Measurements from ENCODE around the gene LMOD1.

Gene LMOD1

GRCh38 chr1:201985355-201985754 is 39.0 kb upstream of the LMOD1 start:
- peaks cover 11% of the 10 kb centered on the region for H3K4me1 ChIP-seq (ENCODE audit: low read length)
- H3K27ac ChIP-seq (ENCODE audit: low read length) = no peak overlapping the region
- no peaks in the 10 kb centered on the region for H4K20me1 ChIP-seq (ENCODE audit: insufficient read depth, low read length)
- H2AFZ ChIP-seq (ENCODE audit: low read depth, low read length) = no peak overlapping the region
- H3K4me3 ChIP-seq (ENCODE audit: low read length) = no peak overlapping the region
- H3K9me3 ChIP-seq (ENCODE audit: insufficient read depth, low read length) = no peaks in the 10 kb centered on the region
- peaks cover 27% of the 10 kb centered on the region for H3K79me2 ChIP-seq (ENCODE audit: low read length)
- H3K9ac ChIP-seq (ENCODE audit: low read length) = no peak overlapping the region
- H3K36me3 ChIP-seq (replicated peaks; ENCODE audit: low read depth, low read length) = peaks cover 14% of the 10 kb centered on the region
- H3K4me2 ChIP-seq (ENCODE audit: low read length) = no peak overlapping the region
- TF ChIP-seq CTCF (IDR thresholded peaks at IDR 0.05; ENCODE audit: low read depth, low read length) (no peak), EZH2phosphoT487 (IDR thresholded peaks at IDR 0.05; ENCODE audit: low read depth) (no peak)
- no peaks in the 10 kb centered on the region; the same call in 1 of the 2 replicates for H3K27me3 ChIP-seq (ENCODE audit: low read depth, low read length)

GRCh38 chr1:201984446-201984845 is 38.1 kb upstream of the LMOD1 start:
- no peak overlapping the region for H3K4me3 ChIP-seq (ENCODE audit: low read length)
- H3K36me3 ChIP-seq (replicated peaks; ENCODE audit: low read depth, low read length) = peaks cover 8% of the 10 kb centered on the region
- TF ChIP-seq EZH2phosphoT487 (IDR thresholded peaks at IDR 0.05; ENCODE audit: low read depth) = no peak
- no peak for TF ChIP-seq CTCF (IDR thresholded peaks at IDR 0.05; ENCODE audit: low read depth, low read length)
- H3K27ac ChIP-seq (ENCODE audit: low read length) = no peak overlapping the region
- no peak overlapping the region for H3K4me2 ChIP-seq (ENCODE audit: low read length)
- no peak overlapping the region for H2AFZ ChIP-seq (ENCODE audit: low read depth, low read length)
- no peaks in the 10 kb centered on the region; the same call in 1 of the 2 replicates for H3K27me3 ChIP-seq (ENCODE audit: low read depth, low read length)
- H3K4me1 ChIP-seq (ENCODE audit: low read length) = peaks cover 11% of the 10 kb centered on the region
- H3K79me2 ChIP-seq (ENCODE audit: low read length) = peaks cover 27% of the 10 kb centered on the region
- no peak overlapping the region for H3K9ac ChIP-seq (ENCODE audit: low read length)
- H3K9me3 ChIP-seq (ENCODE audit: insufficient read depth, low read length) = no peaks in the 10 kb centered on the region
- H4K20me1 ChIP-seq (ENCODE audit: insufficient read depth, low read length) = no peaks in the 10 kb centered on the region

- Histone ChIP-seq H3K27ac (ENCODE audit: low read length) (0 out of 2 replicates have a peak overlapping the region, but pooled peaks have one; percentile 2), H2AFZ (ENCODE audit: low read depth, low read length) (peak overlapping the region; percentile 56; the same call in 1 of the 2 replicates)
- TF ChIP-seq EZH2phosphoT487 (IDR thresholded peaks at IDR 0.05; ENCODE audit: low read depth) (no peak), CTCF (IDR thresholded peaks at IDR 0.05; ENCODE audit: low read depth, low read length) (no peak)
These were observed 37.0 kb upstream of the LMOD1 start for GRCh38 chr1:201983380-201983805.

GRCh38 chr1:201982623-201983379 is 36.5 kb upstream of the LMOD1 start, which contains the start of gene RNPEP:
Gene RNPEP, plus strand, starts transcription at chr1:201982648. Its CDS starts 19 bp downstream, at chr1:201982667.
- H3K27me3 ChIP-seq (ENCODE audit: low read depth, low read length) = no peaks in the 10 kb centered on the region; the same call in 1 of the 2 replicates
- peaks cover 27% of the 10 kb centered on the region for H3K79me2 ChIP-seq (ENCODE audit: low read length)
- H3K36me3 ChIP-seq (replicated peaks; ENCODE audit: low read depth, low read length) = no peaks in the 10 kb centered on the region
- peaks cover 11% of the 10 kb centered on the region for H3K4me1 ChIP-seq (ENCODE audit: low read length)
- H3K27ac ChIP-seq (ENCODE audit: low read length) = peak within 1 kb of the TSS; percentile 9
- H2AFZ ChIP-seq (ENCODE audit: low read depth, low read length) = peak within 1 kb of the TSS; percentile 82
- peak within 1 kb of the TSS; percentile 87 for H3K4me3 ChIP-seq (ENCODE audit: low read length)
- peak within 1 kb of the TSS; percentile 83 for H3K9ac ChIP-seq (ENCODE audit: low read length)
- no peaks in the 10 kb centered on the region for H3K9me3 ChIP-seq (ENCODE audit: insufficient read depth, low read length)
- no peak for TF ChIP-seq CTCF (IDR thresholded peaks at IDR 0.05; ENCODE audit: low read depth, low read length)
- TF ChIP-seq EZH2phosphoT487 (IDR thresholded peaks at IDR 0.05; ENCODE audit: low read depth) = no peak
- H4K20me1 ChIP-seq (ENCODE audit: insufficient read depth, low read length) = no peaks in the 10 kb centered on the region
- peak within 1 kb of the TSS; percentile 97 for H3K4me2 ChIP-seq (ENCODE audit: low read length)

More at GRCh38 chr1:201983380-201983805, 37.0 kb upstream of the LMOD1 start:
- Histone ChIP-seq H4K20me1 (ENCODE audit: insufficient read depth, low read length) (no peaks in the 10 kb centered on the region), H3K36me3 (replicated peaks; ENCODE audit: low read depth, low read length) (no peaks in the 10 kb centered on the region), H3K79me2 (ENCODE audit: low read length) (peaks cover 27% of the 10 kb centered on the region), H3K4me3 (ENCODE audit: low read length) (peak overlapping the region; percentile 87), H3K27me3 (ENCODE audit: low read depth, low read length) (no peaks in the 10 kb centered on the region; the same call in 1 of the 2 replicates), H3K9ac (ENCODE audit: low read length) (peak overlapping the region; percentile 83), H3K4me2 (ENCODE audit: low read length) (peak overlapping the region; percentile 97), H3K9me3 (ENCODE audit: insufficient read depth, low read length) (no peaks in the 10 kb centered on the region), H3K4me1 (ENCODE audit: low read length) (peaks cover 11% of the 10 kb centered on the region)
